HepG2 (cell line): ENCODE results near the gene TNS1. TPM values are rescaled to one million over a fixed set of nuclear protein-coding genes. Genes with fewer than 3 reads are reported as not detected.

Experiments used
- ATAC-seq: fragments of 200-7000 bp; cut with Tn5 transposase; 3 replicates; pipeline ENCODE4 v1.9.1; 2020; ENCODE audit warnings: mild to moderate bottlenecking, moderate library complexity
- BruUV-seq: library from RNA; stranded (reverse); fragments of 400-500 nt; replicated peaks from 2 replicates; lab custom pipeline; 2021; lab: Mats Ljungman, UMichigan
- CTCF ChIA-PET: fragments of 300-600 bp; formaldehyde crosslinking; extraction: SDS; loops from one replicate; lab custom pipeline; 2021; ENCODE audit warnings: low total read pairs, inconsistent platforms, low intra/inter-chr PET ratio; lab: Yijun Ruan, JAX
- POLR2A ChIA-PET: fragments of 350-600 bp; sonication (Branson Sonifier 250); formaldehyde crosslinking; loops from one replicate; lab custom pipeline; 2020; ENCODE audit warnings: antibody characterized with exemption, inconsistent platforms; lab: Yijun Ruan, JAX
- DNase-seq: peaks from one replicate; pipeline ENCODE4 v3.0.0-alpha.2; 2015; ENCODE audit warnings: low spot score
- FAIRE-seq: peaks from 3 replicates; lab custom pipeline; 2011; peaks lifted over from hg19 to GRCh38; lab: Jason Lieb, UNC
- H2AFZ ChIP-seq: one replicate; pipeline ENCODE4 v1.6.1; 2011; ENCODE audit warnings: low read length, inconsistent platforms
- H3K27ac ChIP-seq: fragments of 300-600 bp; 3 replicates; pipeline ENCODE4 v1.8.0; 2011; ENCODE audit warnings: mixed run types, mild to moderate bottlenecking, mixed read lengths, low read length, inconsistent platforms; ENCODE audit not compliant: insufficient read depth; ENCODE audit errors: extremely low read length
- H3K27me3 ChIP-seq, 2 experiments: fragments of 200-600 bp in 1 of 2; 2 replicates in 1 of 2; 3 replicates in 1 of 2; pipeline versions ENCODE4 v1.6.0 to v1.8.0; 2011; ENCODE audit warnings: low read length in 2 of 2, mild to moderate bottlenecking in 2 of 2, moderate library complexity in 2 of 2, inconsistent platforms in 1 of 2; ENCODE audit not compliant: insufficient read depth in 2 of 2, control insufficient read depth in 1 of 2
- H3K36me3 ChIP-seq, 2 experiments: fragments of 200-600 bp in 1 of 2; replicated peaks in 1 of 2; 2 replicates in 1 of 2; 3 replicates in 1 of 2; pipeline versions ENCODE4 v1.5.1 to v1.8.0; 2011; ENCODE audit warnings: low read length in 2 of 2, inconsistent platforms in 1 of 2; ENCODE audit not compliant: insufficient read depth in 2 of 2, control insufficient read depth in 1 of 2
- H3K4me1 ChIP-seq: 2 replicates; pipeline ENCODE4 v1.5.1; 2012; ENCODE audit warnings: low read length, inconsistent platforms; ENCODE audit not compliant: insufficient read depth
- H3K4me2 ChIP-seq: 2 replicates; pipeline ENCODE4 v1.6.0; 2011; ENCODE audit warnings: low read depth, low read length, inconsistent platforms
- H3K4me3 ChIP-seq, 3 experiments: fragments of 200-600 bp in 1 of 3; sonication (generic), shearing (Covaris generic) in 1 of 3; replicated peaks in 1 of 3; 2 replicates each; pipeline ENCODE4 v1.5.1; 2011 to 2016; ENCODE audit warnings: low read length in 3 of 3, inconsistent platforms in 2 of 3, low read depth in 2 of 3, mild to moderate bottlenecking in 2 of 3, control low read depth in 1 of 3, mixed read lengths in 1 of 3; ENCODE audit not compliant: insufficient read depth in 1 of 3
- H3K79me2 ChIP-seq: one replicate; pipeline ENCODE4 v1.6.1; 2011; ENCODE audit warnings: low read length, inconsistent platforms; ENCODE audit not compliant: insufficient read depth
- H3K9ac ChIP-seq: 2 replicates; pipeline ENCODE4 v1.6.0; 2011; ENCODE audit warnings: mild to moderate bottlenecking, low read depth, low read length, inconsistent platforms; ENCODE audit not compliant: insufficient read depth
- H3K9me3 ChIP-seq: 2 replicates; pipeline ENCODE4 v1.5.1; 2012; ENCODE audit warnings: mild to moderate bottlenecking, low read length
- H4K20me1 ChIP-seq: 2 replicates; pipeline ENCODE4 v1.6.0; 2011; ENCODE audit warnings: inconsistent platforms, mild to moderate bottlenecking, low read length, moderate library complexity; ENCODE audit not compliant: insufficient read depth
- FOXK1 ChIP-seq: sonication (generic); formaldehyde crosslinking; IDR thresholded peaks from 2 replicates; pipeline ENCODE4 v1.4.0; 2020; ENCODE audit warnings: low read depth, missing genetic modification reagents, borderline replicate concordance
- HOXA7 ChIP-seq: sonication (generic); formaldehyde crosslinking; IDR thresholded peaks from 2 replicates; pipeline ENCODE4 v1.8.1; 2022; ENCODE audit warnings: mild to moderate bottlenecking, missing genetic modification reagents, moderate library complexity
- KLF9 ChIP-seq: IDR thresholded peaks from 2 replicates; pipeline ENCODE4 v1.6.1; 2016; ENCODE audit warnings: low read depth
- SIN3A ChIP-seq: IDR thresholded peaks from 2 replicates; pipeline ENCODE4 v1.6.1; 2011; ENCODE audit warnings: low read depth, mild to moderate bottlenecking, control low read depth, low read length, borderline replicate concordance
- SYNCRIP ChIP-seq: fragments of 200-400 bp; formaldehyde crosslinking; IDR thresholded peaks from 2 replicates; pipeline ENCODE4 v1.6.1; 2018; ENCODE audit warnings: mild to moderate bottlenecking, low read depth, low read length; ENCODE audit not compliant: insufficient read depth
- ZNF205 ChIP-seq: IDR thresholded peaks from 2 replicates; pipeline ENCODE4 v1.6.1; 2018; ENCODE audit warnings: missing biosample characterization, missing genetic modification reagents
- ZNF431 ChIP-seq: sonication (generic); formaldehyde crosslinking; IDR thresholded peaks from 2 replicates; pipeline ENCODE4 v1.9.0; 2022; ENCODE audit warnings: missing genetic modification reagents, low read depth, mild to moderate bottlenecking, borderline replicate concordance
- WGBS: methylation state at CpG from one replicate; pipeline ENCODE4 v1.1.6; 2017; ENCODE audit warnings: low lambda C conversion rate; 5-methylcytosine and 5-hydroxymethylcytosine counted together
- in situ Hi-C: cut with HindIII; loops from 2 replicates; pipeline ENCODE4 v1.10.0; 2017; ENCODE audit warnings: low pct_unique_long_range_greater_than_20kb; ENCODE audit not compliant: extremely low pct_ligation_motif_present
- intact Hi-C: fragments of 100-400 bp; cut with micrococcal nuclease; formaldehyde crosslinking; loops from one replicate; pipeline ENCODE4 v1.10.0; 2022; ENCODE audit not compliant: unreplicated experiment
- polyA plus RNA-seq, 8 experiments: library from polyadenylated mRNA; depleted of rRNA in 3 of 8; stranded (reverse) in 7 of 8; unstranded in 1 of 8; fragments of >200 nt; fragmentation: Illumina TruSeq in 4 of 8; extraction: Trizol in 4 of 8; gene quantifications; 2 replicates each; pipeline versions ENCODE4 v1.2.1 to v1.2.3, GENCODE V29; 2011 to 2016; ENCODE audit warnings: low read depth in 4 of 8, missing spikeins in 1 of 8, mixed read lengths in 1 of 8; ENCODE audit not compliant: insufficient read depth in 1 of 8
- total RNA-seq, 5 experiments: library from RNA; depleted of rRNA; stranded (reverse); fragments of >200 nt; fragmentation: Illumina TruSeq; extraction: Trizol; gene quantifications; 2 replicates each; pipeline ENCODE4 v1.2.3, GENCODE V29; 2016; ENCODE audit warnings: low read depth in 1 of 5
- TF ChIP-seq, protein P1 (sequence below): sonication (generic); IDR thresholded peaks from 2 replicates; pipeline ENCODE4 v1.6.1; 2016; ENCODE audit warnings: low read depth, borderline replicate concordance
- TF ChIP-seq, protein P2 (sequence below): sonication (generic); formaldehyde crosslinking; IDR thresholded peaks from 2 replicates; pipeline ENCODE4 v1.5.1; 2020; ENCODE audit warnings: mild to moderate bottlenecking, missing genetic modification reagents, borderline replicate concordance
- TF ChIP-seq, protein P3 (sequence below): sonication (generic); formaldehyde crosslinking; IDR thresholded peaks from 2 replicates; pipeline ENCODE4 v1.5.0; 2020; ENCODE audit warnings: mild to moderate bottlenecking, low read depth, missing genetic modification reagents, borderline replicate concordance
- TF ChIP-seq, protein P4 (sequence below): sonication (generic); formaldehyde crosslinking; IDR thresholded peaks from 2 replicates; pipeline ENCODE4 v1.8.0; 2022; ENCODE audit warnings: mild to moderate bottlenecking, missing genetic modification reagents, borderline replicate concordance

The TNS1 gene
- total and polyA plus RNA-seq, 2 of the 13 experiments (the other 11 are each of a cell fraction or from before 2014, with no cell fraction given), result 1.9 to 118 TPM

DNA sequence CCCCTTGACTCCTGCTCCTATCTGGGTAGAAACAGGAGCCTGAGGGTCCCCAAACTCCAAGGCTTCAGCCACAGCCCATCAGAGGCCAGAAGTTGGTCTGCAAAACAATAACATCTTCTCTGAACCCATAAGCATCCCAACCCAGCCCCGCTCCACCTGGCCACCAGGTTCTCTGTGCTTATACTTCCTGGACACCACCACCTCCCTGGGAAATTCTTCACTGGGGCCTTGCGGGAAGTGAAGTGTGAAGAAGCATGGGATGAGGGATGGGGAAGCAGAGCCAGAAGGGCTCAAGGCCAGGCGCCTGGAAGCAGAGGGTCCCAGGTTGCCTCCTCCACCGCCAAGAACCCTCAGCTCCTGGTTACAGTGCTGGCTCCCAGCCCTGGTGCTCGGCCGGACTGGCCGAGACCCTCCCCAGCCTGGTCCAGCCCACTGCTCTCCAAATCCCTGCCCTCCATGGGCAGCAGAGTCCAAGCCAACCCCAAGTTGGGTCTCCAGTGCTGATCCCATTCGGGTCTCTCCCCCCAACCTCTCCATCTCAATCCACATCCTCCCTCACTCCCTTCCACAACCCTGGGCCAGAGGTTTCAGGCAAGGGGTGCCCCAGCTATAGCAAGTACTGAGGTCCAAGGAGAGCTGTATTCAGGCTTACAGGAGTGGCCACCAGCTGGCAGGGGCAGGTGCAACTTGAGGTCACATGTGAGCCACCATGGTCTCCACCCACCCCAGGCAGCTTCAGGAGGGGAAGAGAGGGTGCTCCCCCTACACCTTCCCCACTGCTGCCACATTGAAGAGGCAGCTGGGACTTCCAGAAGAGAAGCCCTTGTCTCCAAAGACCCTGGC lies 60.7 kb downstream of the TNS1 start:
- Histone ChIP-seq H3K79me2 (peaks cover 31% of the 10 kb centered on the region), H3K4me3 (peak overlapping the region; percentile 65 to 92 (median 86)), H3K4me2 (peak overlapping the region; percentile 98), H3K4me1 (peaks cover 76% of the 10 kb centered on the region), H2AFZ (no peak overlapping the region), H4K20me1 (peaks cover 35% of the 10 kb centered on the region; the same call in 1 of the 2 replicates), H3K27ac (no peak overlapping the region), H3K36me3 (no peaks in the 10 kb centered on the region; a peak in 1 of 5 replicates), H3K9me3 (no peaks in the 10 kb centered on the region), H3K9ac (peak overlapping the region; percentile 73; the same call in 1 of the 2 replicates), H3K27me3 (peaks cover 4 to 31% of the 10 kb centered on the region in 2 experiments; a peak in 4 of 5 replicates)
- no peak for ATAC-seq
- no peak for DNase-seq
- 81% methylated on average over 8 of the region's 8 CpGs for WGBS
- TF ChIP-seq, protein P1, sequence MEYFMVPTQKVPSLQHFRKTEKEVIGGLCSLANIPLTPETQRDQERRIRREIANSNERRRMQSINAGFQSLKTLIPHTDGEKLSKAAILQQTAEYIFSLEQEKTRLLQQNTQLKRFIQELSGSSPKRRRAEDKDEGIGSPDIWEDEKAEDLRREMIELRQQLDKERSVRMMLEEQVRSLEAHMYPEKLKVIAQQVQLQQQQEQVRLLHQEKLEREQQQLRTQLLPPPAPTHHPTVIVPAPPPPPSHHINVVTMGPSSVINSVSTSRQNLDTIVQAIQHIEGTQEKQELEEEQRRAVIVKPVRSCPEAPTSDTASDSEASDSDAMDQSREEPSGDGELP, result peak; percentile 50; the same call in 1 of the 2 replicates
- peak; percentile 24; the same call in 1 of the 2 replicates for TF ChIP-seq ZNF431 (CRISPR knock-in tag)
- TF ChIP-seq SIN3A, result 0 out of 2 replicates have a peak, but pooled peaks have one; percentile 41
- no peak for TF ChIP-seq HOXA7 (CRISPR knock-in tag)
- FAIRE-seq, result no peak
- ChIA-PET POLR2A (no interaction called here), CTCF (no interaction called here)
- intact Hi-C loops (loop anchor here (5.0 kb wide), 1 partner anchor 40 kb away; no protein-coding TSS in a partner anchor), in situ Hi-C loops (no loop called here)
- BruUV-seq, result no TSS peak

DNA sequence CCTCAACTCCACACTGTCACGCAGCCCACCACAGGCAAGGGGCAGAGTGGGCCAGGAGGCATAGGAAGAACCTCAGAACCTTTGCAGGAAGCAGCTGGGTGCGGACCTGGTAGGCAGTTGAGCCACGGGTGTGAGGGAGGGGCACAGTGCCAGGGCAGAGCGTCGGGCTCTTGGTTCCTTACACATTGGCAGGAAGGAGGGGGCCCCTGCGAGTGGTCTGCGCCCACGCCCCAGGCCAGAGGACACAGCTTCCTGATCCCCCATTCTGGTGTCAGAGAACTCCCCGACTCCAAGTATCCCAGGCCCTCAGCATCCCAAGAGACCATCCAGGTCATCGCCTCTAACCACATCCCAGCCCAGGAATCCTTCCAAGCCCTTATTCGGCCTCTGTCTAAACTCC lies 61.5 kb downstream of the TNS1 start:
- ChIA-PET CTCF (no interaction called here), POLR2A (no interaction called here)
- intact Hi-C loops (loop anchor here (5.0 kb wide), 1 partner anchor 39 kb away; no protein-coding TSS in a partner anchor), in situ Hi-C loops (no loop called here)
- Histone ChIP-seq H3K79me2 (peaks cover 31% of the 10 kb centered on the region), H3K4me1 (peaks cover 83% of the 10 kb centered on the region), H3K27ac (no peak overlapping the region), H3K4me2 (peak overlapping the region; percentile 98), H3K27me3 (peaks cover 4 to 27% of the 10 kb centered on the region in 2 experiments; a peak in 4 of 5 replicates), H3K9me3 (no peaks in the 10 kb centered on the region), H2AFZ (no peak overlapping the region), H3K9ac (peak overlapping the region; percentile 73; the same call in 1 of the 2 replicates), H3K4me3 (peak overlapping the region; percentile 65 to 92 (median 86); a peak in 5 of 6 replicates), H3K36me3 (no peaks in the 10 kb centered on the region; a peak in 1 of 5 replicates), H4K20me1 (peaks cover 43% of the 10 kb centered on the region; the same call in 1 of the 2 replicates)
- BruUV-seq, result no TSS peak
- FAIRE-seq, result no peak
- ATAC-seq, result no peak
- no peak for DNase-seq
- WGBS, result 82% methylated on average over 6 of the region's 11 CpGs
- TF ChIP-seq, protein P2, sequence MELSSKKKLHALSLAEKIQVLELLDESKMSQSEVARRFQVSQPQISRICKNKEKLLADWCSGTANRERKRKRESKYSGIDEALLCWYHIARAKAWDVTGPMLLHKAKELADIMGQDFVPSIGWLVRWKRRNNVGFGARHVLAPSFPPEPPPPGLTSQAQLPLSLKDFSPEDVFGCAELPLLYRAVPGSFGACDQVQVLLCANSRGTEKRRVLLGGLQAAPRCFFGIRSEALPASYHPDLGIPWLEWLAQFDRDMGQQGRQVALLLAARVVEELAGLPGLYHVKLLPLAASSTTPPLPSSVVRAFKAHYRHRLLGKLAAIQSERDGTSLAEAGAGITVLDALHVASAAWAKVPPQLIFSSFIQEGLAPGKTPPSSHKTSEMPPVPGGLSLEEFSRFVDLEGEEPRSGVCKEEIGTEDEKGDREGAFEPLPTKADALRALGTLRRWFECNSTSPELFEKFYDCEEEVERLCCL (CRISPR knock-in tag), result no peak
- TF ChIP-seq, protein P3, sequence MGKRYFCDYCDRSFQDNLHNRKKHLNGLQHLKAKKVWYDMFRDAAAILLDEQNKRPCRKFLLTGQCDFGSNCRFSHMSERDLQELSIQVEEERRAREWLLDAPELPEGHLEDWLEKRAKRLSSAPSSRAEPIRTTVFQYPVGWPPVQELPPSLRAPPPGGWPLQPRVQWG (CRISPR knock-in tag), result no peak
- no peak for TF ChIP-seq SYNCRIP
- no peak for TF ChIP-seq KLF9 (CRISPR knock-in tag)
- no peak for TF ChIP-seq ZNF205
- TF ChIP-seq, protein P4, sequence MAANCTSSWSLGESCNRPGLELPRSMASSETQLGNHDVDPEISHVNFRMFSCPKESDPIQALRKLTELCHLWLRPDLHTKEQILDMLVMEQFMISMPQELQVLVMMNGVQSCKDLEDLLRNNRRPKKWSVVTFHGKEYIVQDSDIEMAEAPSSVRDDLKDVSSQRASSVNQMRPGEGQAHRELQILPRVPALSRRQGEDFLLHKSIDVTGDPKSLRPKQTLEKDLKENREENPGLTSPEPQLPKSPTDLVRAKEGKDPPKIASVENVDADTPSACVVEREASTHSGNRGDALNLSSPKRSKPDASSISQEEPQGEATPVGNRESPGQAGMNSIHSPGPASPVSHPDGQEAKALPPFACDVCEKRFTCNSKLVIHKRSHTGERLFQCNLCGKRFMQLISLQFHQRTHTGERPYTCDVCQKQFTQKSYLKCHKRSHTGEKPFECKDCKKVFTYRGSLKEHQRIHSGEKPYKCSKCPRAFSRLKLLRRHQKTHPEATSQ, result no peak
- no peak for TF ChIP-seq FOXK1
